NCI-H345 (cell line): ENCODE results near the gene CLK1.
"Not testable (repeated sequence)": the region's sequence is repeated elsewhere in the genome, so short reads cannot be mapped to it uniquely, and the experiment has no call there.

ENCODE experiments used
- DNase-seq: peaks from one replicate; lab custom pipeline; 2025; lab: John Stamatoyannopoulos, UW

The CLK1 gene

DNA sequence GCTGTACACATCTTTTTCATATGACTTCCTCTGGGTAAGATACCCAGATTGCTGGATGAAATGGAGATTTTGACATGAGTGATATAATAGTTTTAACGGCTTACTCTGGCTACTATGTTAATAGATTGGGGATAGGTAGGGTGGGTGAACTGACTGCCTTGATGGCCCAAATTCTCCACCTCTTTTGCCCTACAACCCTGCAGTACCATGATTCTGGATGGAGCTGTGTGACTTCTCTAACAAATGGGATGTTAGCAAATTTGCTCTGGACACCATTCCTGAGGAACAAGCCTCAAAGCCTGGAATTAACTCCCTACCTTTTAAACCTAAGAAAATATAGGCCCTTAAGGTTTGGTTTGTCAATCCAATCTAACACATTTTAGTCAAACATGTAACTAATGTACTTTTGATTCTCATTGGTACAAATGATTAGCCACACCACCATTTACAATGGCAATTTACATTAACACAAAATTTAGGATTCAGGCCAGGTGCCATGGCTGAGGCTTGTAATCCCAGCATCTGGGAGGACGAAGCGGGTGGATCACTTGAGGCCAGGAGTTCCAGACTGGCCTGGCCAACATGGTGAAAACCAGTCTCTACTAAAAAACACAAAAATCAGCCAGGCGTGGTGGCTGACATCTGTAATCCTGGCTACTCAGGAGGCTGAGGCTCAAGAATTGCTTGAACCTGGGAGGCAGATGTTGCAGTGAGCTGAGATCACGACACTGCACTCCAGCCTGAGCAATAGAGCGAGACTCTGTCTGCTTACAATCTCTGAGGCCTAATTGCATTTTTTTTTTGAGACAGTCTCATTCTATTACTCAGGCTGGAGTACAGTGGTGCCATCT is 12.8 kb downstream of the CLK1 start:
- DNase-seq = no peak

DNA sequence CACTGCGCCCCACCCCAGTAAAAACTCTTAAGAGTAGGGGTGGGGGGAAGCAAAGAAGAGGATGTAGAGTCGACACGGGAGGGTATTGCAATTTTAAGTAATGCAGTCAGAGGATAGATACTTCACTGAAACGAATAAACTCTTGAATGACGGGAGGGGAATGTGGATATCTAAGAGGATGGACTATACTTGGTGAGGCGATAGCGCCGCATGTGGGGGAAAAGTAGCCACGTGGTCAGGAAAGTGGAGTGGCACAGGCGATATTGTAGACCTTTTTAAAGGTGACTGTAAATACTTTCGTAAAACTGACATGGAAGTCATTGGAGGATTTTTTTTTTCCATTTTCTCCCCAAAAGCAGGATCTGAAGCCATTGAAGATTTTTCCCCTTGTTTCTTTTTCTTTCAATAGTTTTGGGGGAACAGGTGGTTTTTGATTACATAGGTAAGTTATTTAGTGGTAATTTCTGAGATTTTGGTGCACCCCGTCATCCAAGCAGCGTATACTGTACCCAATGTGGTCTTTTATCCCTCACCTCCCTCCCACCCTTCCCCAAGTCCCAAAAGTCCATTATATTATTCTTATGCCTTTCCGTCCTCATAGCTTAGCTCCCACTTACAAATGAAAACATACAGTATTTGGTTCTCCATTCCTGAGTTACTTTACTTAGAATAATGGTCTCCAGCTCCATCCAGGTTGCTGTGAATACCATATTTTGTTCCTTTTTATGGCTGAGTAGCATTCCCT is 13.8 kb downstream of the CLK1 start:
- DNase-seq = no peak

DNA sequence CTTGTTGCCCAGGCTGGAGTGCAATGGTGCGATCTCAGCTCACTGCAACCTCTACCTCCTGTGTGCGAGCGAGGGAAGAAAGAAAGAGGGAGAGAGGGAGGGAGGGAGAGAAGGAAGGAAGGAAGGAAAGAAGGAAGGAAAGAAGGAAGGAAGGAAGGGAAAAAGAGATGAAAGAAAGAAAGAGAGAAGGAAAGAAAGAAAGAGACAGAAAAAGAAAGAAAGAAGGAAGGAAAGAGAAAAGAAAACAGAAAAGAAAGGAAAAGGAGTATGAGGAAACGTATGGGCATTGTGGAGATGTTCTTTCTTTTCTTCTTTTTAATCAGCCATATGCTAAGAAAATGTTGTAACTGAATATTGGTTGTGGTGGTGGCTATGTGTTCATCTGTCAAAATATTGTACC is 16.5 kb downstream of the CLK1 start:
- no peak for DNase-seq

DNA sequence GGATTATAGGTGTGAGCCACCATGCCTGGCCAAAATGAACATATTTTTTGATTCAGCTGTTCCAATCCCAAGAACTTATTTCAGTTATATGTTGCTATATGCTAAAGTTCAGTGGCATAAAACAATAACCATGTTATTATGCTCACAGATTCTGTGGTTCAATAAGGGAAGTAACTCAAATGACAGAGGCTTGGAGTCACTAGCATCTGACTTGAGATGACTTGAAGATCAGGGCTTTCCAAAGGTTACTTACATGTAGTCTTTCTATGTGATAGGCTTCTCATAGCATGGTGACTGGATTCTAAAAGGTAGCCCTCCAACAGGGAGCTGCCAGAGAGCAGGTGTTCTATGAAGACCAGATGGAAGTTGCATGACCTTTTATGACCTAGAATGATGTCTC is 17.2 kb downstream of the CLK1 start:
- no peak for DNase-seq

DNA sequence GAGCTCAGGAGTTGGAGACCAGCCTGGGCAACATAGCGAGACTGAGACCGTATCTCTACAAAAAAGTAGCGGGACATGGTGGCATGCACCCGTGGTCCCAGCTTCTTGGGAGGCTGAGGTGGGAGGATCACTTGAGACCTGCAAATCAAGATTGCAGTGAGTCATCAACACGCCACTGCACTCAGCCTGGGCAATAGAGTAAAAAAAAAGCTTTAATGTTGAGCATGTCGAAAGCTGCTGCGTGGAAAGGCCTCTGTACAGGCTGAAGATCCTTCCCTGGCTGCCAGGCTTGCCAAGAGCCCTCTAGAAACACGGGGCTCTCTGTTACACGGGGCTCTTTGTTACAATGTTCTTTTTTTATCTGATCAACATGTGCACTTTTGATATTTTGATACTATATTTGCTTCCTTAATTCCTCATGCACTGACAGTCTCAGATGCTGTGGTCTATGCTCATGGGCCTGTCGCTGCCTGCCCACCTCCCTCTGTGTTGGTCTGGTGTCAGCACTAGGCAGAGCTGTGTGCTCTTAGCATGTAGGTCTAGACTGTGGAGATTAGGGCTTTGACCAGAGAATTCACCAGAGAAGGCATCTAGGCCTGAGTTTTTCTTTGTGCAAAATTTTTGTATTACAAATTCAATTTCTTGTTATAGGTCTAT is 18.7 kb downstream of the CLK1 start:
- no peak for DNase-seq

DNA sequence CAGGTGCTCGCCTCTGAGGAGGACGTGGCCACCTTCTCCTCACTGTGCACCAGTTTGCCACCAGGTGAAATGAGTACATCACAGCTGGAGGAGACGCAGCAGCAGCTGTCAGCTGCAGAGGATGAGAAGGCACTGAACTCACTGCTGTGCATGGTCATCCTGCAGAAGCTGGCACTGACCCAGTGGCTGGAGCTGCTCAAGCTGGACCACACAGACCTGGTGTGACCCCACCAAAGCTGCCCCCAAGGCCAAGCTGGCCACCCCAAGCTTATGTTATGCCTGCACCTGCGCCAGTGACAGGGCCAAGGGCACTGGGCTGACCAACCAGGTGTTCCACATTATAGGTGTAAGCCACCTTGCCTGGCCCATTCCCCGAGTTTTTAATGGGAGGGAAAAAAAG is 19.3 kb downstream of the CLK1 start:
- DNase-seq = no peak

DNA sequence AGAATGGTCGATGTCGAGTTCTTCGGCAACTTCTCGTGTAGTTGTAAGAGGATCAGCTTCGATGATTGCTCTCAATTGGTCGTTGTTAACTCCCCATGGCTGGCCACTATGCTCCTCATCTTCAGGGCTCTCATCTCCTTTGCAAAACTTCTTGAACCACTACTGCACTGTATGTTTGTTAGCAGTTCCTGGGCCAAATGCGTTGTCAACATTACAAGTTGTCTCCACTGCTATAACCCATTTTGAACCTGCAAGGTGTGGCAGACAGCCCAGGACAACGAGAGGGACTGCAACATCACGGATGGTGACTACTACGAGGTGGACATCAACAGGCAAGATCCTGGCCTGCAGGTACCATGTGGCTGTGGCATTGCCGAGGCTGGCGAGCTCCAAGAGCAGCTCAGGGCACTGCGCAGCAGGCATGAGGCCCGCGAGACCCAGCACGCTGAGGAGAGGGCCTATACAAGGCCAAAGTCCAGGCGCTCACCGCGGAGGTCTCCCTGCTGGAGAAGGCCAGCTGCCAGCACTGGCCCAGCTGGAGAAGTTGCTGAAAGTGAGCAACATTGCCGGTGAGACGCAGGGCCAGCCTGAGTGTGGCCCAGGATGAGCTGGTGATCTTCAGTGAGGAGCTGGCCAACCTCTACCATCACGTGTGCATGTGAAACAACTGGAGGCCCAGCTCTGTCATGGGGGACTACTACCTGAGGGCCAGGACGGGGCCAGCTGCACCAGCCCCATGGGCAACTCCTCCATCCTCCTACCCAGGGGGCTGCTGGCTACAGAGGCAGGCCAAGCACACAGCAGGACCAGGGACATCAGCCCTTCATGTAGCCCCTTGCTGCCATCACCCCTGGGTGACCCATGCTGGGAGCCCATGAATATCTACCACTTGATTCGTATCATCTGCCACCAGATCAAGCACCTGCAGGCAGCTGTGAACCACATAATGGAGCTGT is 20.2 kb downstream of the CLK1 start:
- no peak for DNase-seq

DNA sequence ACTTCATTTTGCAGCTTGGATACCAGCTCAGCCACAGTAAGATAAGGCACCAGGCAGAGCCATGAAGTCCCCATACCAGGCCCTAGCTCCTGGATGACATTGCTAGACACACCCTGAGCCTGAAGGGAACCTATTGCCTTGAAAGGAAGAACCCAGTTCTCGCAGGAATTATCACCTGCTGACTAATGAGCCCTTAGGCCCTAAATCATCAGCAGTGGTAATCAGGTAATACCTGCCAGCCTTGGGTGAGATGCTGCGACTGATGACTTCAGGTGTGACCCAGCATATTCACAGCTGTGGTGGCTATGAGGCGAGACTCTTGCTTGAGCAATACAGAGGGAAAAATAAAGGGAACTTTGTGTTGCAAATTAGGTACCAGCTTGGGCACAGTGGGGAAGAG is 24.9 kb downstream of the CLK1 start:
- DNase-seq = no peak

DNA sequence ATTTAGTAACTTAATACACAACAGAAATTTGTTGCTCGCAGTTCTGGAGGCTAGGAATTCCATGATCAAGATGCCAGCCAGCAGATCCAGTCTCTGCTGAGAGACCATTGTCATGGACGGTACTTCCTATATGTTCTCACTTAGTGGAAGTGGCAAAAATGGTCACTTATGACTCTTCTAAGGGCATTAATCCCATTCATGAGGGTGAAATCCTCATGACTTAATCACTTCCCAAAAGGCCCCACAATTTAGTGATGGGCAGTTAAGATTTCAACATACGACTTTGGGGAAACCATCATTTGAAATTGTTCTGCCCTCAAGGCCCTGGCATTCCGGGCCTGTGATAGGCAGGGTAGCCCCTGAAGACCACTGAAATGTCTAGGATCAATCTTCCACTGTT is 29.8 kb downstream of the CLK1 start:
- no peak for DNase-seq

DNA sequence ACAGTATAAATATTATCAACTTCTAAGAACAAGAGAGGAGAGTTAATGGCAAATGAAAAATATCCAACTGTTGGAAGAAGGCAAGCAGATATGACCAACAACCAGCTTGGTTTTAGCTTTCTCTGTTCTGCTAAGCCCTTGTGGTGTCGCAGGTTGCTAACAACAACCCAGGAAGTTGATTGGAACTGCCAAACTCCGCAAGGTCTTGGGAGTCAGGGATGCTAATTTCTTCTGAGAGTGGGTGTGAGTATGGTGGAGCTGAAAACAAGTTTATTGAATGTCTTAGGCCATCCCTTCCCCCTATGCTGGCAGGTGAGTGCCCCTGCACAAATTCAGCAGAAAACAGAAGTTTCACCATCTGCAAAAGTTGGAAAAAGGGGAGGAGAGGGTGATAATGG is 35.2 kb downstream of the CLK1 start:
- DNase-seq = no peak

DNA sequence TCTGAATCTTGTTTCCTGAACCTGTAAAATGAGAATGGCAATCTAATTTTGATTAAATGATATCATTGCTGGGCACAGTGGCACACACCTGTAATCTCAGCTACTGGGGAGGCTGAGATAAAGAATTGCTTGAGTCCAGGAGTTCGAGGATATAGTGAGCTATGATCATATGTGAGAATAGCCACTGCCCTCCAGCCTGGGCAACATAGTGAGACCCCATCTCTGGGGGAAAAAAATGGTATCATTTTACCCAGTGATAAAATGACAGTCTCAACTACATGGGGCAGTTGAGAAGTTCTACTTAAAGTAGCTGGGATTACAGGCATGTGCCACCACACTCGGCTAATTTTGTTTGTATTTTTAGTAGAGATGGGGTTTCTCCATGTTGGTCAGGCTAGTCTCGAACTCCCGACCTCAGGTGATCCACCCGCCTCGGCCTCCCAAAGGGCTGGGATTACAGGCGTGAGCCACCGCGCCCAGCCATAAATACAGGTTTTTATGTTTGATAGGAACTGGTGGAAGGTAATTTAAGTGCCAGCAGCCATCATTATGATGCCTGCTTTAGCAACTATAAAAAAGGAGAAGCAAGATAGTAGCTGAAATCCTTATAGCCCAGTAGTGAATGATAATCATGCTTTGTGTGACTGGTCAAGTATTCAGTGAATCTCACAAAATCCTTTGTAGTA is 35.7 kb downstream of the CLK1 start:
- no peak for DNase-seq

DNA sequence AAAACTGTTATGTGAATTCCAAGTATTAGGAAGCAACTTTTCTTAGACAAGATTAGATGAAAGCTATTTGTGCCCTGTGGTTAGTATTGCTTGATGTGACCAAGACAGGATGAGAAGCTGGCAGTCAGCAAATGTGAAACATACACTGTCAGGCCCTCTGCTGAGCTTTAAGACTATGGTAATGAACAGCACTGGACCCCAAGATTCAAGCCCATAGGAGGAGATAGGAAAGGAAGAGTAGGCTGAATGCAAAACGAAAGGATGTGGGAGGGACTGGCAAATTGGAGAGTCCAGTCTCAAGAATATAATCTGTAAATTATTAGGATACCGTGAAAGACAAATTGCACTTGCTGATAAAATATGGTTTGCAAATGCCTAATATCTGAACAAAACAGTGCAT is 36.4 kb downstream of the CLK1 start:
- DNase-seq = no peak

DNA sequence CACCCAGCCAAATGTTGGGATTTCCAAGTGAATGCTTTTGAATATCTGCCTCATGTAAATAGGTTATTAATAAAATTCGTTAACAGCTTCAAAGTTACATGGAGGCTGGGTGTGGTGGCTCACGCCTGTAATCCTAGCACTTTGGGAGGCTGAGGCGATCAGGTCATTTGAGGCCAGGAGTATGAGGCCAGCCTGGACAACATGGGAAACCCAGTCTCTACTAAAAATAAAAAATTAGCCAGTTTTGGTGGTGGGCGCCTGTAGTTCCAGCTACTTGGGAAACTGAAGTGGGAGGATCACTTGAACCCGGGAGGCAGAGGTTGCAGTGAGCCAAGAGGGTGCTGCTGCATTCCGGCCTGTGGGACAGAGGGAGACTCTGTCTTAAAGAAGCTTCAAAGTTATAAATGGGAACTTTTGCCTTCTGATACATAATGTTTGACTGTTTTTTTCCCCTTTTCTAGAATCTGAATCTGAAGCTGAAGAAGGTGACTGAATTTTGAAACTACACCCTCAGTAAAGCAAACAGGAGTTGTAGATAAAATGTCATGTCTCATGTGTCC is 42.7 kb downstream of the CLK1 start:
- no peak for DNase-seq

DNA sequence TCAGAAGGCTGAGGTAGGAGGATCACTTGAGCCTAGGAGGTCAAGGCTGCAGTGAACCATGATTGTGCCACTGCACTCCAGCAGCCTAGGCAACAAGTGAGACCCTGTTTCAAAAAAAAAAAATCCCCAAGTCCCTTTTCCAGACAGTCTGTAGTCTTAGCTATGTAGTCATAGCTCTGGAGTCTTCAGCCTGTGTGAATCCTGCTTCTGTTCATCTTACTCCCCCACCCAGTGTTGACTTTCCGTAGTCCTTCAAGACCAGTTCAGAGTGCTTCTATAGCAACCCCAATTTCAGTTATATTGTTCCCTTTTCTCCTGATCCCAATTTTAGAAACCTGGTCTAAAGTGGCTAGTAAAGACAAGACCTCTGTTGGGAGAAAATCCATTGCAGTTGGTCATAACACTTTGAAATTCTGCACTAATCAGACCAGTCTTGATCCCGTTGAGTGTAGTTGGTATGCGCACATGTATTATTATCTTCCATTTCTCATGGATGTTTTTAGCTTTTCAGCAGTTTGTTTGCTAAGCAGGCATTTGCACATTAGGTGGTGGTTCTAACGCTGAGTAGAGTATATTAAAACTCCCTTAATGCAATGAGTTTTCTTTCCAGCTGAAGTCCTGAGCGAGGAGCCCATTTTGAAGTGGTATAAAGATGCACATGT is 43.8 kb downstream of the CLK1 start:
- no peak for DNase-seq

DNA sequence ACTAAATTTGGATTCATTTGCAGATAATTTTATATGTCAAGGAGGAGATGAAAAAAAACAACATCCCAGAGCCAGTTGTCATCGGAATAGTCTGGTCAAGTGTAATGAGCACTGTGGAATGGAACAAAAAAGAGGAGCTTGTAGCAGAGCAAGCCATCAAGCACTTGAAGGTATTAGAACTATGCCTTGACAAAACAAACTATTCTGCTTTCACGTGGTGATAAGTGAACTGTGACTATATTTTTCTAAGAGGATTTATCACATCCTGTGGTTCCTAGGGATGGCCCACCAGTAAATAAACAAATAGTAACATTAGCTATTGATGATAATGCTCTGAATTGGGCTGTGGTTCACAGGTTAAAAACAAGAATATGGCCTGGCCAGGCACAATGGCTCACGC is 45.7 kb downstream of the CLK1 start:
- not testable (repeated sequence) for DNase-seq

DNA sequence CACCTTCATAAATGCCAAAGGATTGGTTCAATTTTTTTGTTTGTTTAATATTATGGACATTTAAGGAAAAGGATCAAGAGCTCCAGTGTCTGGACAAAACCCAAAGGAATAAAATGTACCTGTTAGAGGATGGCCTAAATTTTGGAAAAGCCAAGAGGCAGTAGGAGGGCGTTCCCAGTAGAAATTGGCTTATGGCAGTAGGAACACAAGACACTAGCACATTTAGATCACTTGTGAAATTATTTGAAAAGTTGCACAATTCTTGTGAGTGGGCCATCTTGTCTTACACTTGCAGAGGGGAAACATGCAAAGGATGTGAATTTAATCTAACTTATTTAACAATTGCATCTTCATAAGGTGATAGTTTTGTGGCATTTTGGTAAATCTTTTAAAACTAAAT is 49.5 kb downstream of the CLK1 start:
- no peak for DNase-seq

DNA sequence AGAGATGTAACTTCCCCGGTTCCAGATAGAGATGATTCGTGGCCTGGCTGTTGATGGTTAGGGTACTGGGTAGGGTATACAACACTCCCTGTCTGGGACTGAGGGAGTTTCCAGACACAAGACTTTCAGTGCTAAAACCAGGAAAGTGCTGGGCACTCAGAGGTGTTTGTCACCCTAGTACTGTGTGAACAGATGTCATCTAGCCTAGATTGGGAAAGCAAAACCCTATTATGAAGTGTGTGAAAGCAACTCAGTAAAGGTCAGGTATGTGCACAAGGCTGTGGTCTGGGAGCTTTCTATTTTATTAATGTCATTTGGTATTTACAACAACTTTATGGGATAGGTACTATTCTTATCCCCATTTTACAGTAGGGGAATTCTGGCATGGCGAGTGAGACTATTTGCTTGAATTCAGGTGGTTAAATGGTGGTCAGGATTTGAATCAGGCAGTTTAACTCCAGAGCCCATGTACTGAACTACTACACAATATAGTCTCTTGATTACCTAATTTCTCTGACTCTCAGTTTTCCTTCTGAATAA is 50.1 kb downstream of the CLK1 start:
- no peak for DNase-seq

DNA sequence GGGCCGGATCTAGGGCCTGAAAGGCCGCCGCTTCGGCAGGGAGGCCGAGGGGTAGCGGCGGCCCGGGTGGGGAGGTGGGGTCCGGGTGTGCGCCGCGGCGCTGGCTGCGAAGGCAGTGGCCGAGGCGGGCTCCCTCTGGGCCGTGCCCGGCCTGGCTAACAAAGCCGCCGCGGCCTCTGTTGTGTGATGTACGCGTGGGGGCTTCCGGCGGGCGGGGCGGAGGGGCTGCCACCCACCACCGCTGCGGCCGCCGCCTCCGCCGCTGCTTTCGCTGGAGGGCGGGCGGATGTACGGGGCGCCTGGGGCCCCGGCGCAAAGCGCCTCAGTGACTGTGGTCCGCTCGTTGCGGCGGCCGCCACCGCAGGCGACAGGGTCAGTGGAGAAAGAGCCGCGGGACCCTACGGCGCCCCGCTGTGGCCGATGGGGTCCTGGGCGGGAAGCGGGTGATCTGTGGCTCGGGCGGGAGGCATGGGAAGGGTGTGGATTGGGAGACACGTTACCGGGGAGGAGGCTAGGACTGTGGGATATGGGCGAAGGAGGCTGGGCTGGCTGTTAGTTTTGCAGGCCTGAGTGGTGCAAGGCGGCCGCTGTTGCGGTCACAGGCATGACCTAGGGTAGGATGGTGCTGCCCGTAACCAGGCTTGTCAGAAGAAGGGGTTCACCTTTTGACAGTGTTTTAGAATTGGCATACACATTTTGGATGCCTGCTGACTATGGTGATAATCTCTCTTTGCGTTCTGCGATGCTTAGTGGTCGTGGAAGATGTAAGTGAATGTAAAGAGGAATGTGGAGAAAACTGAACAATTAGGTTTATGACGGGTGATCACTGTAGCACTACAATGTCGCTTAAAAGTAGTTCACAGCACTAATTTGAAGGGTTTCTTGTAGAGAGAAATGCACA is 52.1 kb downstream of the CLK1 start:
- DNase-seq = peak; percentile 31
